GM10266 (cell line): Measurements from ENCODE around the gene C3orf38.
"Not testable (repeated sequence)": the region's sequence is repeated elsewhere in the genome, so short reads cannot be mapped to it uniquely, and the experiment has no call there.

Source experiments
- DNase-seq: peaks from one replicate; pipeline ENCODE4 v3.0.0; 2012; ENCODE audit errors: extremely low spot score
- TF ChIP-seq, protein P1 (sequence below): IDR thresholded peaks from 2 replicates; pipeline ENCODE4 v1.5.1; 2012; ENCODE audit warnings: mild to moderate bottlenecking, low read depth; ENCODE audit not compliant: control insufficient read depth, insufficient read depth; ENCODE audit errors: missing control alignments

Gene C3orf38

DNA sequence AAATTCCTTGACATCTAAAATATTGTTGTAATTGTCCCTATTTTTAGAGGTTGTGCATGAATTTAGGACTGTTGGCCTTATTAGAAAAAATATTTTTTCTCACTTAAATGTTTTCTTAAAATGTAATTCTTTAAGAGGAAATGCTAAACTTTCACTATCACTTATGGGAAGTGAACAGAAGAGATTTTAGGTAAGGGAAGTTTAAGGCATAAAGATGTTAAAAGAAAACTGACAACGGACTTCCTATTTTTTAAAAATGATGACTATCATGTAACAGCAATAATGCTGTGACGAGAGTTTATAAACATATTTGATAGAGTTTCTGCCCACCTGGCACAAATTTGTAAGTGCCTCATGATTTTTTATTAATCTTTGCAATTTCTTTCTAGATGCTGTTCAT lies 3.1 kb downstream of the C3orf38 start:
- DNase-seq: no peak
- TF ChIP-seq, protein P1, sequence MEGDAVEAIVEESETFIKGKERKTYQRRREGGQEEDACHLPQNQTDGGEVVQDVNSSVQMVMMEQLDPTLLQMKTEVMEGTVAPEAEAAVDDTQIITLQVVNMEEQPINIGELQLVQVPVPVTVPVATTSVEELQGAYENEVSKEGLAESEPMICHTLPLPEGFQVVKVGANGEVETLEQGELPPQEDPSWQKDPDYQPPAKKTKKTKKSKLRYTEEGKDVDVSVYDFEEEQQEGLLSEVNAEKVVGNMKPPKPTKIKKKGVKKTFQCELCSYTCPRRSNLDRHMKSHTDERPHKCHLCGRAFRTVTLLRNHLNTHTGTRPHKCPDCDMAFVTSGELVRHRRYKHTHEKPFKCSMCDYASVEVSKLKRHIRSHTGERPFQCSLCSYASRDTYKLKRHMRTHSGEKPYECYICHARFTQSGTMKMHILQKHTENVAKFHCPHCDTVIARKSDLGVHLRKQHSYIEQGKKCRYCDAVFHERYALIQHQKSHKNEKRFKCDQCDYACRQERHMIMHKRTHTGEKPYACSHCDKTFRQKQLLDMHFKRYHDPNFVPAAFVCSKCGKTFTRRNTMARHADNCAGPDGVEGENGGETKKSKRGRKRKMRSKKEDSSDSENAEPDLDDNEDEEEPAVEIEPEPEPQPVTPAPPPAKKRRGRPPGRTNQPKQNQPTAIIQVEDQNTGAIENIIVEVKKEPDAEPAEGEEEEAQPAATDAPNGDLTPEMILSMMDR: no peak

DNA sequence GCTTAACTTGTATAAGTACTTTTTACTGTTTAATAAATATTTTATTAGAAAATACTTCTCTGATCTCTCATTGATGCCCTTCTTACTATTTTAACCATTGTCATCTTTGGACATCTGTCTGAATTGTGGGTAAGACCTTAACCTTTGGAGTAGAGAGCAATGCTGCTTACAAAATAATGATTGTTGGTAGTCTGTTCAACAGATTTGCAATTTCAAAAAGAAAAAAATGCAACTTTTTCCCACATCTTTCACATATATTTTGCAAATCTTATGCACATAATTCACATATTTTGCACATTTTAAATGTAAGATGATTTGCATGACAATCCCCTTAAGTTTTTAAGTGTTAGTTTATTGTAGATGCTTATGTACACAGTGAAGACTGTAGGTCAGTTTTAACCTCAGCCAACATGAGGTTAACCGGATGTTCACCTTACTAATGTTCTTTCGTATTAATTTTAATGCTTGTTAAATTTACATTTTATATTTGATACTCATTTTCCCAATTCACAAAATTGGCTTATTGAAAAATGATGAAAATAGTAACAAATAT lies 16.7 kb downstream of the C3orf38 start:
- DNase-seq: no peak
- TF ChIP-seq, protein P1: no peak

DNA sequence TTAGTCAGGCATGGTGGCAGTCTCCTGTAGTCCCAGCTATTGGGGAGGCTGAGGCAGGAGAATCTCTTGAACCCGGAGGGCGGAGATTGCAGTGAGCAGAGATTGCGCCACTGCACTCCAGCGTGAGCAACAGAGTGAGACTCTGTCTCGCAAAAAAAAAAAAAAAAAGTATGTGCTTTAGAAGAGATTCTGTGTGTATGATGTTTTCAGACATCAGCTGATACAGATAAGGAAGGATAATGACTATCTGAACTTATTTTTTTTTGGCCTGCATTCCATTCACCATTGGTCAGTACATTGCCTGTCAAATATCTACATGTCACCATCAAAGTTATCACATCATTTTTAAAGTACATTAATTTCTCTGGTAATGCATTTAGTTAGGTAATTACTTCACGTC lies 17.4 kb downstream of the C3orf38 start:
- DNase-seq: no peak
- TF ChIP-seq, protein P1: no peak

- TF ChIP-seq, protein P1: no peak
- DNase-seq: no peak
Measured at GRCh38 chr3:88167704-88168103, 17.9 kb downstream of the C3orf38 start.

DNA sequence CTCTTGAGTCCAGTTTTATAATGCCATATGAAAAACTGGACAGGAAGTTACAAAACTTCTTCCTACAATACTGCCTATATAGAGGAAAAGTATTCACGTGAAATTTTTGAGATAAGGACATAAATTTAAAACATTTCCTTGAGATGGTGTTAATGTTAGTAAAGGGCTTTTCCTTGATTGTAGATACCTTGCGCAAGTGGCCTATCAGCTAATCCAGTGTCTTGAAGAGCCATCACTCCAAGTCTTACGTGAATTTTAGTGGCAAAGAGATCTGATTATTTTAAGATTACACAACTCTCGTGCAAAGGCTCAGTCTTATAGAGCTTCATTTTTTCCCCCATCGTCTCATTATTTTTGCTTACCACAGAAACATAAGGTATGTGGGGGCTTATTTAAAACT lies 18.4 kb downstream of the C3orf38 start:
- TF ChIP-seq, protein P1: no peak
- DNase-seq: no peak

- DNase-seq: peak; percentile 22
- TF ChIP-seq, protein P1: peak; percentile 68
Measured at GRCh38 chr3:88180398-88180999, 30.7 kb downstream of the C3orf38 start.

GRCh38 chr3:88182165-88182918 lies 32.6 kb downstream of the C3orf38 start:
- not testable (repeated sequence) for DNase-seq
